IPS DF 19.7 (cell line): Measurements from ENCODE around the gene RTN4RL1.
"Not testable (repeated sequence)": the region's sequence is repeated elsewhere in the genome, so short reads cannot be mapped to it uniquely, and the experiment has no call there.

Source experiments
- DNase-seq: peaks from one replicate; pipeline ENCODE4 v3.0.0-alpha.2; 2013; ENCODE audit warnings: low read depth, low spot score

RTN4RL1 gene

GRCh38 chr17:1896243-1897104, 128.7 kb downstream of the RTN4RL1 start:
- DNase-seq = no peak

DNA sequence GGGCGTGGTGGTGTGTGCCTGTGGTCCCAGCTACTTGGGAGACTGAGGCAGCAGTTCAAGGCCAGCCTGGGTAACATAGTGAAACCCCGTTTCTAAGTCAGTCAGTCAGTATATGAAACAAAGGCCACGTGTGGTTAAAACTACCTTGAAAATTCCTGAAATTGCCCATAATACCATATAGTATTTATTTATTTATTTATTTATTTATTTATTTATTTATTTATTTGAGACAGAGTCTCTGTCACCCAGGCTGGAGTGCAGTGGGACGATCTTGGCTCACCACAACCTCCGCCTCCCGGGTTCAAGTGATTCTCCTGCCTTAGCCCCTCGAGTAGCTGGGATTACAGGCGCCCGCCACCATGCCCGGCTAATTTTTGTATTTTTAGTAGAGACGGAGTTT, 129.7 kb downstream of the RTN4RL1 start:
- not testable (repeated sequence) for DNase-seq

DNA sequence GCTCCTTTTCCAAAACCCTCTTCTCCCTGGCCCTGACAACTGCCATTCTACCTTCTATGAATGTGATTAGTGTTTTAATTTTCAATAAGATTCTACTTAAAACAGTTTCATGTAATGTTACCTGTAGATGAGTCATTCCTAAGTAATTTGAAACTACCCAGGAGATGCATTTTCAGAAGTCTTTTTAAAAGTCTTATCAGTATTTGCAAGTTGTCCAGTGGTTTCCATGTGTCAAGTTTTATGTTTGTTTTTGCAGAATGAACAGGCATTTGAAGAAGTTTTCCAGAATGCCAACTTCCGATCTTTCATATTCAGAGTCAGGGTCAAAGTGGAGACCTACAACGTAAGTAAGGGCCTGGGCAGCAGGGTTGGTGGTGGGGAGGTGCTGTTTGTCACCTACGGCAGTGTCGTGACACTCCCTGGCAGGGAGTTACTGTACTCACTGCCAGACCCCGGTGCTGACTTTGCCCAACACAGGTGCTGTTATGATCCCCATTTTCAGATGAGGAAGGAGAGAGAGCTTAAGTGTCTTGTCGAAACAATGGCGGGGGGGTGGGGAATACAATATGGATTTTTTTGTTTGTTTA, 130.3 kb downstream of the RTN4RL1 start:
- DNase-seq = no peak

GRCh38 chr17:1890758-1891450, 134.2 kb downstream of the RTN4RL1 start:
- no peak for DNase-seq

- DNase-seq = no peak
Observed at GRCh38 chr17:1888741-1889140, 136.4 kb downstream of the RTN4RL1 start.
